NCI-H128 (cell line): ENCODE measurements around the gene CASZ1.

Experiments used
- DNase-seq: peaks from one replicate; lab custom pipeline; 2025; ENCODE audit not compliant: unreplicated experiment; lab: John Stamatoyannopoulos, UW

Gene CASZ1

DNA sequence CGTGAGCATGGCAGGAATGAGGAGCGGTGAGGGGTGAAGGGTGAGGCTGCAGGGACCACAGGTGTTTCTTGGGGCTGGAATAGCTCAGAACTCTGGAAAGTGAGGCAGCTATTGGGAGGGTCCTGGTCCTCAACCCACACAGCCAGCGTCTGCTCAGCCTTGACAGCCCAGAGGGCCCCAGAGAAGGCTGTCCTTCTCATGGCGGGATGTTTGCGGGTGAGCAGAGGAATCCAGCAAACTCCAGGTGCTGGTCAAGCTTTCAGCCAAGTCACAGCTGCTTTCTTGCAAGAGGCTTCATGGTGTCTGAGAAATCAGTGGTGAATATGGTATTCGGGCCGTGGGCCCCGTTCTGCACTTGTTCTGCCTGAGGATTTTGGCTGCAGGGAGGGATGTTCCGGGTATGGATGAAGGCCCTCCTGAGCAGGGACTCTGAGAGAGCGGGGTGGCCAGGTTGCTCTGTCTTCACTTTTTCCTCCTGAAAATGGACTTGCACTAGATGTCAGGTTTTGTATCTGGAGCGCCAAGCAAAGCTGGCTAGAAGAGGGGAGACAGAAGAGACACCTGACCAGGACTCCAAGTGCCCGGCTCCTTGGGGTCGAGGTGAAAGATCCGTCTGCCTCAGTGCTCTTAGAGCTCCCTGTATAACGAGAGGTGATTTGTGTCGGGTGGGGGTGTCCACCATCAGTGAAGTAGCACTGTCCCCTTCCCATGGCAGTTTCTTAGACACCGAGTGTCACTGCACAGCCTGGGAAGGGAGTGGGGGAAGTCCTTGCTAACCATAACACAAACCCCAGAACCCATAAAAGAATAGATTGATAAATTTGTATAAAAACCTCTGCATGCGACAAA, 181.8 kb downstream of the CASZ1 start:
- DNase-seq: no peak

DNA sequence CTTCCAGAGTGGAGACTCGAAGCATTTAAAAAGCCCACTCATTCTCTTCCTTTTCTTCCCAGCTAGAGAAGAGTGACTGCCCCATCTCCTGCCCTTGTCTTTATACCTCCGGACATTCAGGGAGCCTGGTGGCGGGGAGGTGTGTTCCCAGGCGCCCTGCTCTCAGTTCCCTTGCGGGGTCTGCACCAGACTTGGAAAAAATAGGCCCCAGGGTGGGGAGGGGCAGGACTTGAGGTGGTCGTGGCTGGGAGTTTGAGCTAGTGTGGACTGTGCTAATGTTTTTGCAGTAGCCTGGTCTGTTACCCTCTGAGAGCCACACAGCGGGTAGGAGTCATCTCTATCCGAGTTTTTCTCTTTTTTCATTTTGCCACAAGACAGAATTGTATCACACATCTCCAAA, 182.6 kb downstream of the CASZ1 start:
- DNase-seq: no peak

DNA sequence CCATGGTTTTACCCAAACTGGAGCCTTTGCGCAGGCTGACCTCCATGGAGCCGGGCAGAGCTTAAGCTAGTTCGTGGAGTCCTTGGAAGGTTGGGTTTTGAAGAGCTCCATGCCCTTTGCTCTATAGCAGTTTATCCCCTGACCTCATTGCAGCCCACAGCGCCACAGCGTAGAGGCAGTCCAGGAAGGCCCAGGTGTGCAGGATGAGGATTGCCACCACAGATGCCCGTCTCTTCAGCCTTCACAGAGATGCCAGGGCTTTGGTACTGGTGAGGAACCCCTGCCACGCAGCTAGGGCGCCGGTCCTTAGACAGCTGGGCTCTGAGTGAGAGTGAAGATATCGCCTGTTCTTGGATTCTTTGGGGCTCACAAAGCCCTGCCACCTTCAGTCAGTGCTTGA, 183.1 kb downstream of the CASZ1 start:
- no peak for DNase-seq

- DNase-seq: no peak
Observed at GRCh38 chr1:10612436-10613160, 183.8 kb downstream of the CASZ1 start.

DNA sequence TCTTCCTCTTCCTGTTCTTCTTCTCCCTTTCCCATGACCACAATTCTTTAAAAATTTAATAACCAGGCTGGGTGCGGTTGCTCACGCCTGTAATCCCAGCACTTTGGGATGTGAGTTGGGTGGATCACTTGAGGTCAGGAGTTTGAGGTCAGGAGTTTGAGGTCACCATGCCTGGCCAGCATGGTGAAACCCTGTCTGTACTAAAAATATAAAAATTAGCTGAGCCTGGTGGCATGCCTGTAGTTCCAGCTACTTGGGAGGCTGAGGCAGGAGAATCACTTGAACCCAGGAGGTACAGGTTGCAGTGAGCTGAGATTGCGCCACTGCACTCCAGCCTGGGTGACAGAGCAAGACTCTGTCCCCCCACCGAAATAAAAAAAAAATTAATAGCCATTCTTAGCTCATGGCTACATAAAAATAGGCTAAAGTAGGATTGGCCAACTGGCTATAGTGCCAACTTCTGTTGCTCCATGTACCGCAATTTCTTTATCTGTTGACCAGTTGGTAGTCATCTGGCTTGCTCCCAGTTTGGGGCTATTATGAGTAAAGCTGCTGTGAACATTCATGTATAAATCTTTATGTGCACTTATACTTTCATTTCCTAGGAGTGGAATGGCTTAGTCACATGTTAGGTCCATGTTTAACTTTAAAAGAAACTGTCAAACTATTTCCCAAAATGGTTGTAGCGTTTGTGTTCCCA, 185.4 kb downstream of the CASZ1 start:
- DNase-seq: no peak

GRCh38 chr1:10608690-10609089, 187.8 kb downstream of the CASZ1 start:
- DNase-seq: no peak

DNA sequence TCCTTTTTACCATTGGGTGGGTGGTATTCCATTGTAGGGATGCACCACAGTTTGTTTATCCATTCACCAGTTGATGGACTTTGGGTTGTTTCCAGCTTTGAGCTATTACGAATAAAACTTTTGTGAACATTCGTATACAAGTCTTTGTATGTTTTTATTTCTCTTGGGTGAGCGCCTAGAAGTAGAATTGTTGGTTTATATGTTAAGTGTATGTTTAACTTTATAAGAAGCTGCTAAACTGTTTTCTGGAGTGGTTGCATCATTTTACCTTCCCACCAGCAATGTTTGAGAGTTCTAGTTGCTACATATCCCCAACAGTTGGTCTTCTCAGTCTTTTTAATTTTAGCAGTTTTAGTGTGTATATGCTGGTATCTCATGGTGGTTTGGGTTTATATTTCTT, 189.2 kb downstream of the CASZ1 start:
- DNase-seq: no peak

DNA sequence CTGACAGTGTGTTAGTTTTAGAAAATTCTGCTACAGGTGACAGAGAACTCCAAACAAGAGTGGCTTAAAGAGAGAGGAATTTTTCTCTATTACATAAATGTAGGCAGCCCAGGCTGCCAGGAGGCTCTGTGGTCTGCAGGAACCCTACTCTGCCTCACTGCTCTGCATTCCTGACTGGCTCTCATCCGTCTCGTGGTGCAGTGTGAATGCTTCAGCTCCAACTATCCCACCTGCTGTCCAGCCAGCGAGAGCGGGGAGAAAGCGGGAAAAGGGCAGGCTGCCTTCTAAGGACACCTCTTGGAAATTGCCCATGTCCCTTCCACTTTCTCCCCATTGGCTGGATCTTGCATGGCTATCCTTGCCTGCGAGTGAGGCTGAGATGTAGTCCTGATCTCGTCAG, 190.4 kb downstream of the CASZ1 start:
- DNase-seq: no peak

GRCh38 chr1:10604966-10605365, 191.5 kb downstream of the CASZ1 start:
- DNase-seq: no peak

DNA sequence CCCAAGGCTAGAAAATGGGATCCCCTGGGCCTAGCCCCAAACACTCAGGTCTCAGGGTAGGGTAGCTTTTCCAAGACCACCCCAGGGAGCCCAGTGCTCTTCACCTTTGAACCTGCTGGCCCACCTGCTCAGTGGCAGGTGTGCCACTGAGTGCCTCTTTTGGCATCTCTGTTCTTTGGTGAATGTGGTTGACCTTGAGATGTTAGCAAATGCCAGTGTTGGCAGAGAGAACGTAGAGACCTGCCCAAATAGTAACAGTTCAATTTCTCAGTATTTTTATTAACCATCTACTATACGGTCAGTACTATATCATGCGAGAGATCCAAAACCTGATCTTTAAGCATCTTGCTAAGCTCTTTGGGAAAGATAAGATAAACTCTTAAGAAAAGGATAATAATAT, 193.5 kb downstream of the CASZ1 start:
- DNase-seq: no peak

- DNase-seq: no peak
Observed at GRCh38 chr1:10601342-10602070, 194.9 kb downstream of the CASZ1 start.

GRCh38 chr1:10599194-10599861, 197.1 kb downstream of the CASZ1 start:
- no peak for DNase-seq

DNA sequence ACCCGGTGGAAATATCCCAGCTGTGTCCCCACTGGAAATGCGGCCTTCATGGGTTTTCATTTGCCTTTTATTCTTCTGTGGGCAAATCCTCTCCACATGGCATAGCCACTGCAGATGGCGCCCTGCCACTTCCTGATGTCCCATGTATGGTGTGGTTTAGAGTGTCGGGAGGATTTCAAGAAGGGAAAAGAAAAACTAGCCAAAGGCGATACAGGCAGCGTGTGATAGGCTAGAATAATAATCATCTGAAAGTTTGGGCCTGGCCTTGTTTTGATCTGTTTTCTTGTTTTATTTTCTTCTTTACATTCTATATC, 198.1 kb downstream of the CASZ1 start:
- no peak for DNase-seq

- DNase-seq: no peak
Observed at GRCh38 chr1:10597492-10598388, 198.7 kb downstream of the CASZ1 start.

DNA sequence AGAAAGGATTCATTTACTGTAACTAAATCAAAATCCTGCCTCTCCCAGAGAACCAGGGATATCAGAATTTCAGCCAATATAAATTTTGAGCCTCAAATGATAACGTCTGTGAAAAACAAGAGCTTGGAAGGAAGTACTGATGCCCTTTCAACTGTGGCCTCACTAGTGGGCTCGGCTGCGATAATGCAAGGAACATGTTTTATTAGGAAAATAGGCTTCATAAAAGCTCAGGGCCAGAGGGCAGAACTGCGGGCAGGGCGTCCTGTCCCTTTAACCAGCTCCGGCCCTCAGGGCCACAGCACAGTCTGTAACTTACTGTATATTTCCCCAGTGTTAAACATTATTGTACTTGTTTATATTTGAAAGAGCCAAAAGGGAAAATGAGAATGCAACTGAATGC, 199.7 kb downstream of the CASZ1 start:
- no peak for DNase-seq

DNA sequence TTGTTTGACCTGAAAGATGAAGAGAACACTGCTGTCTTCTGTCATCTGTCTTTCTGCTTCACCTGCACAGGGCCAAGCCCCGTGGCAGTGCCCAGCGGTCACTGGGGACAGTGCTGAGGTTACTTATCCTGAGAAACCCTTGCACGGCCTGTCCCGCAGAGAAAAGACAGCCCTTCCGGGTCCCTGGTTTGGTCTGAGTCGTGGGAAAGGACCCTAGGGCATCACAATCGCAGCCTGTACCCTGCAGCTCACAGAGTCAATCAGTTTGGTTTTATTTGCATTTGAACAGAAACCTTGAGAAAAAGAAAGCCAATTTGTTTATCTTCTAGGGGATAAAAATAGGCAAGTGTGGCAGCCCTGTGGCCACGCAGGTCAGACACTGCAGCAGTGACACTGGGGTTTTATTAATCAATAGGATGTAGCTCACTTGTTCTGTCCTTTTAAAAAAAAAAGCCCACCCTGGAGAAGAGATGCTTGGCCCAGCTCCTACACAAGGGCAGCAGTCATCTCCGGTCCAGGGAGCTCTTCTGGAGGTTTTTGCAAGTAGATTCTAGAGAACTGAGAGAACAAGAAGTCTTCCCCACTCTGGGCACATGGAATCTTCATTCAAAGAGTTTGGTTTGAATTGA, 201.7 kb downstream of the CASZ1 start:
- DNase-seq: no peak

DNA sequence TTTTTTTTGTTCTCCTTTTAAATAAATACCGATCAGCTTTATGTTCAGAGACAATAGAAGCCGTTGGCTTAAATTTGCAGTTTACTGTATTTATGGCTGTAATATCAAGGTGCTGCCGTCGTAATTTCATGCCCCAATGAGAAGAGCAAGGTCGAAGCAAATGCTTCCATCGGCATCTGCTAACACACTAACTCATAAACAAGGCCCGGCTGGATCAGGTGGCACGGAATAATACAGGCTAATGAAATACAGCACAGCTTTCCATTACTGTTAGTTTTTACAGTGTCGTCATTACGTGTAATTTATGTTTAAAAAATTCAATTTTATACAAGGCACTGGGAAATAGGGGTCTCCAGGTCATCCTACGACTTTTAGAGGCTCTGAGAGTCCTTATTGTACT, 202.7 kb downstream of the CASZ1 start:
- no peak for DNase-seq

GRCh38 chr1:10592373-10592772, 204.1 kb downstream of the CASZ1 start:
- no peak for DNase-seq

- DNase-seq: no peak
Observed at GRCh38 chr1:10591010-10591409, 205.4 kb downstream of the CASZ1 start.
